ENCODE data around the gene ADRB2.

DNA sequence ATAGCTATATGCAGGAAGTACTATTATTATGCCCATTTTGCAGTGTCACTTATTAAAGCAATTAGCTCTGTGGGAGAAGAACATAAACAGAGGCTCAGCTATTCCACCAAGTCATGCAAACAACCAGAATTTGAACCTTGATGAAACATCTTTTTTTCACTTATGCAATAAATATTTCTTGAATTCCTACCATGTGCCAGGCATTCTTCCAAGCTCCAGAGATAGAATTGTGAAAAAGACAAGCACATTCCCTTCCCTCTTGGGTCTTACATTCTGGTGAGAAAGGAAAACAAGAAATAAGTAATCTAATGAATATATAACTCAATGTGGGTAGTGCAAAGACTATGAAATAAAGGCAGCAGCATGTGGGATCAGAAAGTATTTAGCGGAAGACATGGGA is 32.1 kb upstream of the ADRB2 start:
- no peak for TF ChIP-seq POLR2AphosphoS5 (IDR thresholded peaks at IDR 0.05; ENCODE audit: low read depth)
- TF ChIP-seq, protein P1, sequence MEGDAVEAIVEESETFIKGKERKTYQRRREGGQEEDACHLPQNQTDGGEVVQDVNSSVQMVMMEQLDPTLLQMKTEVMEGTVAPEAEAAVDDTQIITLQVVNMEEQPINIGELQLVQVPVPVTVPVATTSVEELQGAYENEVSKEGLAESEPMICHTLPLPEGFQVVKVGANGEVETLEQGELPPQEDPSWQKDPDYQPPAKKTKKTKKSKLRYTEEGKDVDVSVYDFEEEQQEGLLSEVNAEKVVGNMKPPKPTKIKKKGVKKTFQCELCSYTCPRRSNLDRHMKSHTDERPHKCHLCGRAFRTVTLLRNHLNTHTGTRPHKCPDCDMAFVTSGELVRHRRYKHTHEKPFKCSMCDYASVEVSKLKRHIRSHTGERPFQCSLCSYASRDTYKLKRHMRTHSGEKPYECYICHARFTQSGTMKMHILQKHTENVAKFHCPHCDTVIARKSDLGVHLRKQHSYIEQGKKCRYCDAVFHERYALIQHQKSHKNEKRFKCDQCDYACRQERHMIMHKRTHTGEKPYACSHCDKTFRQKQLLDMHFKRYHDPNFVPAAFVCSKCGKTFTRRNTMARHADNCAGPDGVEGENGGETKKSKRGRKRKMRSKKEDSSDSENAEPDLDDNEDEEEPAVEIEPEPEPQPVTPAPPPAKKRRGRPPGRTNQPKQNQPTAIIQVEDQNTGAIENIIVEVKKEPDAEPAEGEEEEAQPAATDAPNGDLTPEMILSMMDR (IDR thresholded peaks at IDR 0.05; ENCODE audit: insufficient read depth, low read length): no peak
